ENCODE results near the gene ATL2.

DNA sequence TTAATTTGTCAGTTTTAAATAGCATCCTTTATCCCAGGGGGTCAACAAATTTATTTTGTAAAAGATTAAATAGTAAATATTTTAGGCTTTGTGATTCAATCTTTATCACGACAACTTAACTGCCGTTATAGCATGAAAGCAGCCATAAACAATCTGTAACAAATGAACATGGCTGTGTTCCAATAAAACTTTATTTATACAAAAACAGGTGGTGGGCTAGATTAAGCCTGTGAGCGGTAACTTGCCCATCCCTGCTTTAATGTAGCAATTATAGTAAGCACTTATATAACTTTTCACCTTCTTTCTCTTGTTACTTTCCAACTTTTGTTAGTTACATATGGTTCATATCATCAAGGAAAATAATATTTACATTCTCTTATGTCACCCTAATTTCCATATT lies 121.9 kb downstream of the ATL2 start:
- TF ChIP-seq, protein P1, sequence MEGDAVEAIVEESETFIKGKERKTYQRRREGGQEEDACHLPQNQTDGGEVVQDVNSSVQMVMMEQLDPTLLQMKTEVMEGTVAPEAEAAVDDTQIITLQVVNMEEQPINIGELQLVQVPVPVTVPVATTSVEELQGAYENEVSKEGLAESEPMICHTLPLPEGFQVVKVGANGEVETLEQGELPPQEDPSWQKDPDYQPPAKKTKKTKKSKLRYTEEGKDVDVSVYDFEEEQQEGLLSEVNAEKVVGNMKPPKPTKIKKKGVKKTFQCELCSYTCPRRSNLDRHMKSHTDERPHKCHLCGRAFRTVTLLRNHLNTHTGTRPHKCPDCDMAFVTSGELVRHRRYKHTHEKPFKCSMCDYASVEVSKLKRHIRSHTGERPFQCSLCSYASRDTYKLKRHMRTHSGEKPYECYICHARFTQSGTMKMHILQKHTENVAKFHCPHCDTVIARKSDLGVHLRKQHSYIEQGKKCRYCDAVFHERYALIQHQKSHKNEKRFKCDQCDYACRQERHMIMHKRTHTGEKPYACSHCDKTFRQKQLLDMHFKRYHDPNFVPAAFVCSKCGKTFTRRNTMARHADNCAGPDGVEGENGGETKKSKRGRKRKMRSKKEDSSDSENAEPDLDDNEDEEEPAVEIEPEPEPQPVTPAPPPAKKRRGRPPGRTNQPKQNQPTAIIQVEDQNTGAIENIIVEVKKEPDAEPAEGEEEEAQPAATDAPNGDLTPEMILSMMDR (IDR thresholded peaks at IDR 0.05): no peak
- no peak for TF ChIP-seq POLR2A (IDR thresholded peaks at IDR 0.05)

Data from tibial nerve (tissue), 3 donors.